H1 (cell line): Measurements from ENCODE around the gene DIP2C. TPM values are rescaled to one million over a fixed set of nuclear protein-coding genes. Genes with fewer than 3 reads are reported as not detected.

Experiments
- ATF2 ChIP-seq: IDR thresholded peaks from 2 replicates; pipeline ENCODE4 v1.6.1; 2012; ENCODE audit warnings: low read length, inconsistent platforms
- ATF3 ChIP-seq: IDR thresholded peaks from 2 replicates; pipeline ENCODE4 v1.6.1; 2011; ENCODE audit warnings: low read depth, mild to moderate bottlenecking, low read length; ENCODE audit not compliant: insufficient read depth
- CHD1 ChIP-seq: IDR thresholded peaks from 2 replicates; pipeline ENCODE4 v1.6.1; 2012; ENCODE audit warnings: low read depth, low read length, improper control_type of control experiment
- CHD2 ChIP-seq: IDR thresholded peaks from 2 replicates; pipeline ENCODE4 v1.6.1; 2012; ENCODE audit warnings: low read length, improper control_type of control experiment
- CTCF ChIP-seq, 3 experiments: IDR thresholded peaks; 1 replicate in 2 of 3; 2 replicates in 1 of 3; pipeline versions ENCODE4 v1.5.1 to v1.6.1; 2011; ENCODE audit warnings: low read length in 3 of 3, mild to moderate bottlenecking in 3 of 3, inconsistent platforms in 2 of 3, low read depth in 1 of 3, moderate library complexity in 1 of 3; ENCODE audit not compliant: insufficient read depth in 1 of 3; ENCODE audit errors: control extremely low read depth in 1 of 3
- EZH2 ChIP-seq: fragments of 200-600 bp; sonication (generic); IDR thresholded peaks from 2 replicates; pipeline ENCODE4 v1.7.1; 2012; ENCODE audit warnings: low read depth, mild to moderate bottlenecking, moderate library complexity, low read length, inconsistent platforms; ENCODE audit not compliant: severe bottlenecking
- GTF2F1 ChIP-seq: IDR thresholded peaks from 2 replicates; pipeline ENCODE4 v1.6.1; 2012; ENCODE audit warnings: low read depth, low read length, improper control_type of control experiment, borderline replicate concordance
- JUND ChIP-seq: IDR thresholded peaks from 2 replicates; pipeline ENCODE4 v1.6.1; 2011; ENCODE audit warnings: mild to moderate bottlenecking, improper control_type of control experiment, low read length
- KDM5A ChIP-seq: fragments of 200-600 bp; IDR thresholded peaks from 2 replicates; pipeline ENCODE4 v1.7.1; 2012; ENCODE audit warnings: mild to moderate bottlenecking, low read length, inconsistent platforms, mixed read lengths
- MAFK ChIP-seq: IDR thresholded peaks from 2 replicates; pipeline ENCODE4 v1.6.1; 2012; ENCODE audit warnings: low read depth, mild to moderate bottlenecking, improper control_type of control experiment, low read length
- PHF8 ChIP-seq: fragments of 200-600 bp; sonication (generic); conservative IDR thresholded peaks from 2 replicates; pipeline ENCODE4 v1.7.1; 2012; ENCODE audit warnings: low read depth, mild to moderate bottlenecking, inconsistent platforms, low read length, moderate library complexity
- POLR2AphosphoS5 ChIP-seq: IDR thresholded peaks from 2 replicates; pipeline ENCODE4 v1.6.1; 2011; ENCODE audit warnings: low read depth, low read length
- POU5F1 ChIP-seq: IDR thresholded peaks from 2 replicates; pipeline ENCODE4 v1.6.1; 2011; ENCODE audit warnings: low read depth, mild to moderate bottlenecking, low read length, moderate library complexity
- RBBP5 ChIP-seq: IDR thresholded peaks from 2 replicates; pipeline ENCODE4 v1.7.1; 2012; ENCODE audit warnings: low read depth, mild to moderate bottlenecking, inconsistent platforms, low read length, moderate library complexity, borderline replicate concordance
- RFX5 ChIP-seq: IDR thresholded peaks from 2 replicates; pipeline ENCODE4 v1.6.1; 2011; ENCODE audit warnings: low read depth, low read length, improper control_type of control experiment, borderline replicate concordance
- RNF2 ChIP-seq: fragments of 200-900, 300-1000 bp; sonication (generic); IDR thresholded peaks from 2 replicates; pipeline ENCODE4 v1.7.1; 2016; ENCODE audit warnings: borderline replicate concordance, low read depth, mild to moderate bottlenecking, antibody characterized with exemption, low read length; ENCODE audit not compliant: poor library complexity, severe bottlenecking; ENCODE audit errors: missing control alignments
- SUZ12 ChIP-seq: fragments of 200-600 bp; sonication (generic); IDR thresholded peaks from 2 replicates; pipeline ENCODE4 v1.6.1; 2012; ENCODE audit warnings: mild to moderate bottlenecking, inconsistent platforms, low read length, moderate library complexity, mixed read lengths
- TCF12 ChIP-seq: IDR thresholded peaks from 2 replicates; pipeline ENCODE4 v1.6.1; 2011; ENCODE audit warnings: low read depth, mild to moderate bottlenecking, low read length
- TEAD4 ChIP-seq: IDR thresholded peaks from 2 replicates; pipeline ENCODE4 v1.6.1; 2012; ENCODE audit warnings: low read depth, low read length, inconsistent platforms, mixed read lengths
- polyA plus RNA-seq, 7 experiments: library from polyadenylated mRNA; depleted of rRNA in 3 of 7; stranded (reverse) in 5 of 7; unstranded in 2 of 7; fragments of >200 nt in 5 of 7; fragments of 200-250 nt in 2 of 7; gene quantifications; 1 replicate in 5 of 7; 2 replicates in 1 of 7; 4 replicates in 1 of 7; pipeline versions ENCODE4 v1.2.1 to v1.2.3, GENCODE V29; 2011 to 2013; ENCODE audit warnings: missing spikeins in 2 of 7, mixed read lengths in 2 of 7
- total RNA-seq: library from RNA; stranded (reverse); fragmentation: NEBNext Ultra II Directional; extraction: Animal tissue kit (Norgen Biotek cat#: 25700); gene quantifications from 2 replicates; pipeline ENCODE4 v1.2.1, GENCODE V29; 2021

DIP2C gene
- total and polyA plus RNA-seq, 2 of the 8 experiments (the other 6 are each of a cell fraction or from before 2014, with no cell fraction given), result 3.8 to 9.3 TPM

GRCh38 chr10:511101-511848 lies 178.2 kb downstream of the DIP2C start (continued):
- TF ChIP-seq CTCF (IDR thresholded peaks at IDR 0.05; ENCODE audit: control extremely low read depth in 1 of 3, insufficient read depth in 1 of 3, low read depth in 1 of 3, low read length in 3 of 3) (peak; percentile 92 to 99 (median 99)), RBBP5 (no peak), MAFK (no peak), RFX5 (no peak), ATF3 (no peak), POU5F1 (no peak), KDM5A (no peak), CHD2 (peak; percentile 84), CHD1 (no peak), PHF8 (no peak), SUZ12 (no peak), TCF12 (0 out of 2 replicates have a peak, but pooled peaks have one; percentile 68), JUND (no peak), TEAD4 (no peak), EZH2 (no peak), POLR2AphosphoS5 (no peak), RNF2 (no peak), GTF2F1 (no peak), ATF2 (no peak)
